K562 (cell line): ENCODE data around the gene KLC1. TPM values are rescaled to one million over a fixed set of nuclear protein-coding genes. Genes with fewer than 3 reads are reported as not detected.
A peak's percentile ranks its signal among the peaks of the same experiment; 100 is the strongest.

Experiments
- ATF1 ChIP-seq, 2 experiments: fragments of 450-650 bp in 1 of 2; IDR thresholded peaks; 2 replicates each; pipeline ENCODE4 v1.6.1; 2016; ENCODE audit warnings: missing compliant biosample characterization in 1 of 2, missing genetic modification characterization in 1 of 2
- ATF7 ChIP-seq: fragments of 450-650 bp; IDR thresholded peaks from 2 replicates; pipeline ENCODE4 v1.7.1; 2014; ENCODE audit warnings: mild to moderate bottlenecking, moderate library complexity
- BRCA1 ChIP-seq, 2 experiments: fragments of 450-650 bp in 1 of 2; sonication (generic) in 1 of 2; formaldehyde crosslinking in 1 of 2; IDR thresholded peaks; 2 replicates each; pipeline versions ENCODE4 v1.5.0 to v1.6.1; 2017 to 2020; ENCODE audit warnings: mild to moderate bottlenecking in 1 of 2, missing genetic modification reagents in 1 of 2
- C11orf30 ChIP-seq: fragments of 450-650 bp; IDR thresholded peaks from 2 replicates; pipeline ENCODE4 v1.6.1; 2016; ENCODE audit warnings: low read depth, mild to moderate bottlenecking
- GABPB1 ChIP-seq: sonication (generic); formaldehyde crosslinking; IDR thresholded peaks from 2 replicates; pipeline ENCODE4 v1.8.0; 2022; ENCODE audit warnings: mild to moderate bottlenecking, missing genetic modification reagents
- KAT7 ChIP-seq: sonication (generic); formaldehyde crosslinking; IDR thresholded peaks from 2 replicates; pipeline ENCODE4 v1.8.0; 2022; ENCODE audit warnings: missing genetic modification reagents, mild to moderate bottlenecking, borderline replicate concordance
- NONO ChIP-seq, 2 experiments: fragments of 200-400 bp in 1 of 2; fragments of 450-650 bp in 1 of 2; formaldehyde crosslinking in 1 of 2; IDR thresholded peaks; 2 replicates each; pipeline ENCODE4 v1.6.1; 2017; ENCODE audit warnings: low read depth in 2 of 2, mild to moderate bottlenecking in 2 of 2, moderate library complexity in 2 of 2, low read length in 1 of 2
- PHF8 ChIP-seq: fragments of 200-600 bp; sonication (generic); IDR thresholded peaks from 2 replicates; pipeline ENCODE4 v1.6.1; 2012; ENCODE audit warnings: mixed run types, mild to moderate bottlenecking, inconsistent platforms, low read length, moderate library complexity, borderline replicate concordance
- PRDM10 ChIP-seq: fragments of 450-650 bp; IDR thresholded peaks from 2 replicates; pipeline ENCODE4 v1.6.1; 2018; ENCODE audit not compliant: partially characterized antibody
- SAP30 ChIP-seq: fragments of 200-600 bp; sonication (generic); IDR thresholded peaks from 2 replicates; pipeline ENCODE4 v1.6.1; 2012; ENCODE audit warnings: borderline replicate concordance, low read depth, mild to moderate bottlenecking, moderate library complexity, low read length, control low read depth, inconsistent platforms; ENCODE audit not compliant: insufficient read depth, poor library complexity, severe bottlenecking
- SIN3A ChIP-seq, 2 experiments: fragments of 150-350 bp in 1 of 2; IDR thresholded peaks; 2 replicates each; pipeline ENCODE4 v1.6.1; 2011 to 2016; ENCODE audit warnings: borderline replicate concordance in 2 of 2, low read depth in 2 of 2, low read length in 2 of 2, mild to moderate bottlenecking in 2 of 2, moderate library complexity in 2 of 2; ENCODE audit not compliant: control insufficient read depth in 1 of 2
- SP1 ChIP-seq: sonication (generic); formaldehyde crosslinking; IDR thresholded peaks from 2 replicates; pipeline ENCODE4 v1.8.1; 2022; ENCODE audit warnings: mild to moderate bottlenecking, missing genetic modification reagents
- TRIM28 ChIP-seq: fragments of 450-650 bp; IDR thresholded peaks from 2 replicates; pipeline ENCODE4 v1.6.1; 2017
- VEZF1 ChIP-seq: fragments of 200-800 bp; sonication (Bioruptor generic); IDR thresholded peaks from 2 replicates; pipeline ENCODE4 v1.6.1; 2017; ENCODE audit warnings: missing genetic modification characterization, missing compliant biosample characterization
- YY1 ChIP-seq, 3 experiments: IDR thresholded peaks; 2 replicates each; pipeline ENCODE4 v1.6.1; 2011; ENCODE audit warnings: low read length in 2 of 3, mild to moderate bottlenecking in 2 of 3, moderate library complexity in 2 of 3, borderline replicate concordance in 1 of 3, control low read depth in 1 of 3, low read depth in 1 of 3; ENCODE audit not compliant: insufficient read depth in 3 of 3, insufficient replicate concordance in 2 of 3, control insufficient read depth in 1 of 3, insufficient read length in 1 of 3; ENCODE audit errors: extremely low read depth in 1 of 3
- ZNF143 ChIP-seq: sonication (generic); formaldehyde crosslinking; IDR thresholded peaks from 2 replicates; pipeline ENCODE4 v1.9.0; 2022; ENCODE audit warnings: mild to moderate bottlenecking, missing genetic modification reagents
- ZNF175 ChIP-seq: fragments of 200-800 bp; sonication (Bioruptor generic); IDR thresholded peaks from 2 replicates; pipeline ENCODE4 v1.6.1; 2016; ENCODE audit warnings: low read depth, mild to moderate bottlenecking, missing genetic modification characterization, missing compliant biosample characterization
- ZNF184 ChIP-seq: sonication (generic); formaldehyde crosslinking; IDR thresholded peaks from 2 replicates; pipeline ENCODE4 v1.5.0; 2020; ENCODE audit warnings: missing genetic modification reagents
- ZNF212 ChIP-seq: fragments of 450-650 bp; formaldehyde crosslinking; IDR thresholded peaks from 2 replicates; pipeline ENCODE4 v1.4.0; 2020; ENCODE audit warnings: mild to moderate bottlenecking
- ZNF354B ChIP-seq: fragments of 250-450 bp; sonication (Bioruptor Pico); IDR thresholded peaks from 2 replicates; pipeline ENCODE4 v1.4.0; 2020
- polyA plus RNA-seq, 8 experiments: library from polyadenylated mRNA; depleted of rRNA in 4 of 8; stranded (reverse) in 5 of 8; unstranded in 3 of 8; fragments of >200 nt; fragmentation: Nextera tagmentation in 2 of 8; fragmentation: Illumina TruSeq in 1 of 8; extraction: Ambion mirVana in 2 of 8; extraction: Trizol in 1 of 8; gene quantifications; 2 replicates each; pipeline versions ENCODE4 v1.2.1 to v1.2.3, GENCODE V29; 2011 to 2014; ENCODE audit warnings: inconsistent platforms in 1 of 8, missing spikeins in 1 of 8
- total RNA-seq, 7 experiments: library from RNA; depleted of rRNA in 6 of 7; stranded (reverse); fragments of >200 nt in 6 of 7; fragmentation: Illumina TruSeq in 2 of 7; extraction: Trizol in 2 of 7; gene quantifications; 2 replicates each; pipeline versions ENCODE4 v1.2.1 to v1.2.3, GENCODE V29; 2011 to 2021; ENCODE audit warnings: low replicate concordance in 1 of 7

Gene KLC1
- total and polyA plus RNA-seq, 9 of the 15 experiments (the other 6 are each of a cell fraction or from before 2014, with no cell fraction given): 4.9 to 134 (median 54.8) TPM

DNA sequence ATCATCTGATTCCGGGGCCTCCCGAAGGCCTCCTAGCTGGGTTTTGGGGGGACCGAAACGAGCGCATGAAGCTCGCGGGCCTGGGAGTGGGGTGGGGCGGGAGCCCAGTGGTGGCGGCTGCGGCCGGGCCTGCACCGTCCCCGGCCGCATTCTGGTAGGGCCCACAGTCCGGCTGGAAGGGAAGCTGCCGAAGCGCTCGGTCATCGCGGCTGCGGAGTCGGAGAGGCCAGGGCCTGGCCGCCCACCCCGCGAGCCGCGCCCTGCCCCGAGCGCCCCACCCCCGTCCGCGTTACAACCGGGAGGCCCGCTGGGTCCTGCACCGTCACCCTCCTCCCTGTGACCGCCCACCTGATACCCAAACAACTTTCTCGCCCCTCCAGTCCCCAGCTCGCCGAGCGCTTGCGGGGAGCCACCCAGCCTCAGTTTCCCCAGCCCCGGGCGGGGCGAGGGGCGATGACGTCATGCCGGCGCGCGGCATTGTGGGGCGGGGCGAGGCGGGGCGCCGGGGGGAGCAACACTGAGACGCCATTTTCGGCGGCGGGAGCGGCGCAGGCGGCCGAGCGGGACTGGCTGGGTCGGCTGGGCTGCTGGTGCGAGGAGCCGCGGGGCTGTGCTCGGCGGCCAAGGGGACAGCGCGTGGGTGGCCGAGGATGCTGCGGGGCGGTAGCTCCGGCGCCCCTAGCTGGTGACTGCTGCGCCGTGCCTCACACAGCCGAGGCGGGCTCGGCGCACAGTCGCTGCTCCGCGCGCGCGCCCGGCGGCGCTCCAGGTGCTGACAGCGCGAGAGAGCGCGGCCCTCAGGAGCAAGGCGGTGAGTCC, at the start of gene KLC1 (continued):
- TF ChIP-seq VEZF1 (CRISPR knock-in tag): peak; percentile 99
- no peak for TF ChIP-seq ZNF354B (CRISPR knock-in tag)
- 0 out of 2 replicates have a peak, but pooled peaks have one; percentile 8 for TF ChIP-seq ZNF175 (CRISPR knock-in tag)
- TF ChIP-seq YY1 (IDR thresholded peaks at IDR 0.05; ENCODE audit: borderline replicate concordance in 1 of 3, control insufficient read depth in 1 of 3, extremely low read depth in 1 of 3, insufficient read depth in 3 of 3, insufficient read length in 1 of 3, insufficient replicate concordance in 2 of 3, low read depth in 1 of 3, low read length in 2 of 3): peak; percentile 45 to 95 (median 88)
- peak; percentile 6; the same call in 1 of the 2 replicates for TF ChIP-seq GABPB1 (CRISPR knock-in tag)
- TF ChIP-seq SP1 (CRISPR knock-in tag): peak; percentile 56
- 0 out of 4 replicates have a peak, but pooled peaks of 1 of the 2 experiments have one; percentile 16 for TF ChIP-seq SIN3A (IDR thresholded peaks at IDR 0.05; ENCODE audit: borderline replicate concordance in 2 of 2, control insufficient read depth in 1 of 2, low read depth in 2 of 2, low read length in 2 of 2)
- TF ChIP-seq ZNF143 (CRISPR knock-in tag): peak; percentile 80
- TF ChIP-seq BRCA1 (IDR thresholded peaks at IDR 0.05): no peak
- no peak for TF ChIP-seq BRCA1 (CRISPR knock-in tag; IDR thresholded peaks at IDR 0.05)
- TF ChIP-seq SAP30: peak; percentile 71
- TF ChIP-seq C11orf30: peak; percentile 35; the same call in 1 of the 2 replicates
- no peak for TF ChIP-seq ZNF184 (CRISPR knock-in tag)
- TF ChIP-seq ATF7: peak; percentile 99
- 0 out of 2 replicates have a peak, but pooled peaks have one; percentile 36 for TF ChIP-seq ZNF212 (CRISPR knock-in tag)
- TF ChIP-seq ATF1 (CRISPR knock-in tag; IDR thresholded peaks at IDR 0.05): peak; percentile 82
- TF ChIP-seq ATF1 (tag; IDR thresholded peaks at IDR 0.05): peak; percentile 97
- TF ChIP-seq PRDM10: peak; percentile 12
- TF ChIP-seq TRIM28: no peak
- TF ChIP-seq PHF8: peak; percentile 84; the same call in 1 of the 2 replicates
- TF ChIP-seq KAT7 (CRISPR knock-in tag): peak; percentile 69
- TF ChIP-seq NONO (IDR thresholded peaks at IDR 0.05; ENCODE audit: low read depth in 2 of 2, low read length in 1 of 2): 0 out of 4 replicates have a peak, but pooled peaks have one; percentile 56 to 59
